ENCODE data around the gene STMN1.

The STMN1 gene

GRCh38 chr1:25932321-25932720 is 26.1 kb upstream of the STMN1 start:
- Histone ChIP-seq H3K14ac (ENCODE audit: low read length) (no peak overlapping the region), H3K9me3 (ENCODE audit: insufficient read depth, low read depth, low read length) (no peaks in the 10 kb centered on the region), H4K12ac (ENCODE audit: low read depth, low read length) (no peak overlapping the region), H3K79me1 (ENCODE audit: low read length) (no peaks in the 10 kb centered on the region), H2BK5ac (ENCODE audit: low read depth, low read length, poor library complexity) (no peak overlapping the region), H2BK12ac (ENCODE audit: low read length) (no peak overlapping the region), H3K36me3 (ENCODE audit: control insufficient read depth in 1 of 2, insufficient read depth in 2 of 2, low read length in 2 of 2) (no peaks in the 10 kb centered on the region), H3K4me2 (ENCODE audit: low read length) (no peak overlapping the region), H3K4me1 (ENCODE audit: control insufficient read depth in 1 of 2, insufficient read depth in 2 of 2, low read length in 2 of 2) (peaks cover 0 to 3% of the 10 kb centered on the region in 2 experiments), H3K4me3 (ENCODE audit: low read depth, low read length) (no peak overlapping the region), H3K23ac (ENCODE audit: low read length) (no peak overlapping the region), H4K91ac (ENCODE audit: low read depth, low read length) (no peak overlapping the region), H2AFZ (ENCODE audit: insufficient read depth, low read length, poor library complexity) (no peak overlapping the region), H3K27ac (ENCODE audit: low read depth, low read length) (no peak overlapping the region), H3K9ac (ENCODE audit: low read length) (no peak overlapping the region), H2AK5ac (ENCODE audit: low read length) (no peak overlapping the region), H2BK120ac (ENCODE audit: insufficient read depth, low read length, poor library complexity) (no peak overlapping the region), H3K4ac (ENCODE audit: low read depth, low read length) (no peak overlapping the region), H3K18ac (ENCODE audit: low read length) (no peak overlapping the region), H4K8ac (ENCODE audit: low read depth, low read length) (no peak overlapping the region), H3K79me2 (ENCODE audit: control insufficient read depth, insufficient read depth, low read length, poor library complexity) (no peaks in the 10 kb centered on the region), H3K27me3 (ENCODE audit: insufficient read depth, low read length) (no peaks in the 10 kb centered on the region)
- WGBS (ENCODE audit: extremely low coverage, insufficient coverage, insufficient read length): no CpG with 5 or more reads among the region's 5 CpGs
- DNase-seq: no peak

GRCh38 chr1:25929016-25929415 is 22.8 kb upstream of the STMN1 start:
- no peaks in the 10 kb centered on the region for H3K27me3 ChIP-seq (ENCODE audit: insufficient read depth, low read length)
- WGBS (ENCODE audit: extremely low coverage, insufficient coverage, insufficient read length): no CpG with 5 or more reads among the region's 7 CpGs
- no peak overlapping the region for H2BK12ac ChIP-seq (ENCODE audit: low read length)
- H3K14ac ChIP-seq (ENCODE audit: low read length): no peak overlapping the region
- H2BK5ac ChIP-seq (ENCODE audit: low read depth, low read length, poor library complexity): no peak overlapping the region
- no peak overlapping the region for H3K4me3 ChIP-seq (ENCODE audit: low read depth, low read length)
- no peaks in the 10 kb centered on the region for H3K36me3 ChIP-seq (ENCODE audit: control insufficient read depth in 1 of 2, insufficient read depth in 2 of 2, low read length in 2 of 2)
- H3K27ac ChIP-seq (ENCODE audit: low read depth, low read length): no peak overlapping the region
- DNase-seq: no peak
- no peak overlapping the region for H3K23ac ChIP-seq (ENCODE audit: low read length)
- H3K18ac ChIP-seq (ENCODE audit: low read length): no peak overlapping the region
- H4K8ac ChIP-seq (ENCODE audit: low read depth, low read length): no peak overlapping the region
- H3K4me2 ChIP-seq (ENCODE audit: low read length): no peak overlapping the region
- no peaks in the 10 kb centered on the region for H3K79me2 ChIP-seq (ENCODE audit: control insufficient read depth, insufficient read depth, low read length, poor library complexity)
- H4K12ac ChIP-seq (ENCODE audit: low read depth, low read length): no peak overlapping the region
- H4K91ac ChIP-seq (ENCODE audit: low read depth, low read length): no peak overlapping the region
- H2AK5ac ChIP-seq (ENCODE audit: low read length): no peak overlapping the region
- peaks cover 0 to 6% of the 10 kb centered on the region in 2 experiments for H3K4me1 ChIP-seq (ENCODE audit: control insufficient read depth in 1 of 2, insufficient read depth in 2 of 2, low read length in 2 of 2)
- H2BK120ac ChIP-seq (ENCODE audit: insufficient read depth, low read length, poor library complexity): no peak overlapping the region
- H3K4ac ChIP-seq (ENCODE audit: low read depth, low read length): no peak overlapping the region
- H3K79me1 ChIP-seq (ENCODE audit: low read length): no peaks in the 10 kb centered on the region
- H2AFZ ChIP-seq (ENCODE audit: insufficient read depth, low read length, poor library complexity): no peak overlapping the region
- H3K9me3 ChIP-seq (ENCODE audit: insufficient read depth, low read depth, low read length): no peaks in the 10 kb centered on the region
- H3K9ac ChIP-seq (ENCODE audit: low read length): no peak overlapping the region

- no peak for DNase-seq
- Histone ChIP-seq H4K91ac (ENCODE audit: low read depth, low read length) (no peak overlapping the region), H2BK120ac (ENCODE audit: insufficient read depth, low read length, poor library complexity) (no peak overlapping the region), H2AK5ac (ENCODE audit: low read length) (no peak overlapping the region), H3K9ac (ENCODE audit: low read length) (no peak overlapping the region), H3K4me1 (ENCODE audit: control insufficient read depth in 1 of 2, insufficient read depth in 2 of 2, low read length in 2 of 2) (peaks cover under 1 to 10% of the 10 kb centered on the region in 2 experiments), H2BK5ac (ENCODE audit: low read depth, low read length, poor library complexity) (no peak overlapping the region), H4K12ac (ENCODE audit: low read depth, low read length) (no peak overlapping the region), H3K4me2 (ENCODE audit: low read length) (no peak overlapping the region), H3K4ac (ENCODE audit: low read depth, low read length) (no peak overlapping the region), H3K27me3 (ENCODE audit: insufficient read depth, low read length) (no peaks in the 10 kb centered on the region), H2BK12ac (ENCODE audit: low read length) (no peak overlapping the region), H3K4me3 (ENCODE audit: low read depth, low read length) (no peak overlapping the region), H3K14ac (ENCODE audit: low read length) (no peak overlapping the region), H3K36me3 (ENCODE audit: control insufficient read depth in 1 of 2, insufficient read depth in 2 of 2, low read length in 2 of 2) (no peaks in the 10 kb centered on the region), H4K8ac (ENCODE audit: low read depth, low read length) (no peak overlapping the region), H3K23ac (ENCODE audit: low read length) (no peak overlapping the region), H3K18ac (ENCODE audit: low read length) (no peak overlapping the region), H3K9me3 (ENCODE audit: insufficient read depth, low read depth, low read length) (no peaks in the 10 kb centered on the region), H2AFZ (ENCODE audit: insufficient read depth, low read length, poor library complexity) (no peak overlapping the region), H3K79me2 (ENCODE audit: control insufficient read depth, insufficient read depth, low read length, poor library complexity) (peaks cover 2% of the 10 kb centered on the region), H3K27ac (ENCODE audit: low read depth, low read length) (no peak overlapping the region), H3K79me1 (ENCODE audit: low read length) (peaks cover 2% of the 10 kb centered on the region)
- WGBS (ENCODE audit: extremely low coverage, insufficient coverage, insufficient read length): no CpG with 5 or more reads among the region's 5 CpGs
Observed at GRCh38 chr1:25927521-25928265, 21.5 kb upstream of the STMN1 start.

GRCh38 chr1:25926731-25927496 is 20.7 kb upstream of the STMN1 start:
- Histone ChIP-seq H2AK5ac (ENCODE audit: low read length) (no peak overlapping the region), H4K91ac (ENCODE audit: low read depth, low read length) (no peak overlapping the region), H3K79me2 (ENCODE audit: control insufficient read depth, insufficient read depth, low read length, poor library complexity) (peaks cover 4% of the 10 kb centered on the region), H3K79me1 (ENCODE audit: low read length) (peaks cover 6% of the 10 kb centered on the region), H2BK5ac (ENCODE audit: low read depth, low read length, poor library complexity) (no peak overlapping the region), H3K4ac (ENCODE audit: low read depth, low read length) (no peak overlapping the region), H2BK12ac (ENCODE audit: low read length) (no peak overlapping the region), H3K18ac (ENCODE audit: low read length) (no peak overlapping the region), H3K36me3 (ENCODE audit: control insufficient read depth in 1 of 2, insufficient read depth in 2 of 2, low read length in 2 of 2) (no peaks in the 10 kb centered on the region), H3K4me1 (ENCODE audit: control insufficient read depth in 1 of 2, insufficient read depth in 2 of 2, low read length in 2 of 2) (peaks cover 6 to 15% of the 10 kb centered on the region in 2 experiments), H3K27me3 (ENCODE audit: insufficient read depth, low read length) (no peaks in the 10 kb centered on the region), H3K9me3 (ENCODE audit: insufficient read depth, low read depth, low read length) (no peaks in the 10 kb centered on the region), H4K8ac (ENCODE audit: low read depth, low read length) (no peak overlapping the region), H3K9ac (ENCODE audit: low read length) (no peak overlapping the region), H3K23ac (ENCODE audit: low read length) (no peak overlapping the region), H4K12ac (ENCODE audit: low read depth, low read length) (no peak overlapping the region), H2BK120ac (ENCODE audit: insufficient read depth, low read length, poor library complexity) (no peak overlapping the region), H3K4me2 (ENCODE audit: low read length) (no peak overlapping the region), H3K4me3 (ENCODE audit: low read depth, low read length) (no peak overlapping the region), H3K27ac (ENCODE audit: low read depth, low read length) (no peak overlapping the region), H2AFZ (ENCODE audit: insufficient read depth, low read length, poor library complexity) (no peak overlapping the region), H3K14ac (ENCODE audit: low read length) (no peak overlapping the region)
- DNase-seq: no peak
- WGBS (ENCODE audit: extremely low coverage, insufficient coverage, insufficient read length): no CpG with 5 or more reads among the region's 13 CpGs

All from trophoblast cell (in vitro differentiated cells and primary cell).